SH-SY5Y (cell line): Measurements from ENCODE around the gene CACNA1A.

Experiments used
- GATA2 ChIP-seq: IDR thresholded peaks from 2 replicates; pipeline ENCODE4 v1.6.1; 2011; ENCODE audit warnings: mild to moderate bottlenecking, low read depth, low read length
- GATA3 ChIP-seq: IDR thresholded peaks from 2 replicates; pipeline ENCODE4 v1.6.1; 2011; ENCODE audit warnings: low read depth, mild to moderate bottlenecking, low read length, moderate library complexity

- no peak for TF ChIP-seq GATA2
- TF ChIP-seq GATA3, result no peak
These were observed 85.5 kb downstream of the CACNA1A start for GRCh38 chr19:13420780-13421179.
